Right lobe of liver (tissue), 6 donors: Measurements from ENCODE around the gene CPN2. TPM values are rescaled to one million over a fixed set of nuclear protein-coding genes. Genes with fewer than 3 reads are reported as not detected.

ENCODE experiments used
- ATAC-seq, 4 donors: fragments of 200-7000 bp; cut with Tn5 transposase; one replicate each; pipeline ENCODE4 v1.9.1; 2020; ENCODE audit warnings: mild to moderate bottlenecking in 4 of 4, moderate library complexity in 4 of 4
- DNase-seq, 3 donors: peaks; one replicate each; pipeline ENCODE4 v3.0.0-alpha.2; 2020
- H3K27ac ChIP-seq, 3 donors: fragments of 200-600 bp; one replicate each; pipeline ENCODE4 v1.8.0; 2022
- H3K27me3 ChIP-seq, 2 donors: fragments of 200-600 bp; one replicate each; pipeline ENCODE4 v1.8.0; 2022
- H3K36me3 ChIP-seq, 4 donors: fragments of 200-600 bp; sonication (generic) in 1 of 4; one replicate each; pipeline versions ENCODE4 v1.5.1 to v1.8.0; 2017 to 2022; ENCODE audit warnings: control low read depth in 1 of 4
- H3K4me1 ChIP-seq, 4 donors: fragments of 200-600 bp; sonication (generic) in 1 of 4; one replicate each; pipeline versions ENCODE4 v1.5.1 to v1.8.0; 2017 to 2022; ENCODE audit warnings: control low read depth in 1 of 4
- H3K4me3 ChIP-seq, 3 donors: fragments of 200-600 bp; one replicate each; pipeline ENCODE4 v1.8.0; 2022
- H3K9me3 ChIP-seq, 4 donors: fragments of 200-600 bp; sonication (generic) in 1 of 4; one replicate each; pipeline versions ENCODE4 v1.5.1 to v1.8.0; 2017 to 2022; ENCODE audit warnings: control low read depth in 1 of 4
- CTCF ChIP-seq, 4 donors: fragments of 200-600 bp in 3 of 4; fragments of 450-650 bp in 1 of 4; IDR thresholded peaks; one replicate each; pipeline versions ENCODE4 v1.5.1 to v1.8.0; 2016 to 2022; ENCODE audit warnings: antibody characterized with exemption in 4 of 4, mild to moderate bottlenecking in 2 of 4
- POLR2A ChIP-seq: fragments of 450-650 bp; IDR thresholded peaks from one replicate; pipeline ENCODE4 v1.6.1; 2017; ENCODE audit warnings: antibody characterized with exemption, mild to moderate bottlenecking
- WGBS: methylation state at CpG from one replicate; pipeline ENCODE4 v1.1.6; 2018; ENCODE audit warnings: low coverage, low lambda C conversion rate; ENCODE audit not compliant: insufficient coverage; ENCODE audit errors: missing lambda C conversion rate; 5-methylcytosine and 5-hydroxymethylcytosine counted together
- intact Hi-C, 2 donors: fragments of 100-400 bp; cut with DNase I; formaldehyde crosslinking; loops; one replicate each; pipeline versions ENCODE4 v1.11.2 to v1.14.1; 2022
- total RNA-seq, 6 experiments: library from RNA; depleted of rRNA in 2 of 6; stranded (reverse); fragments of >200 nt in 2 of 6; fragmentation: NEBNext Ultra II Directional in 3 of 6; extraction: Animal tissue kit (Norgen Biotek cat#: 25700) in 3 of 6; gene quantifications; one replicate each; pipeline versions ENCODE4 v1.1.0 to v1.2.4, GENCODE V29; 2016 to 2023
- donor health status: DM: no; HTN: yes; CAD: no.
- donor health status: DM: no; HTN: no; CAD: no.
- donor health status: DM: no; HTN: no; CAD: no.
- donor health status: DM: no; HTN: yes; CAD: no.
- donor health status: DM: no; HTN: yes; CAD: no.

The CPN2 gene
- total RNA-seq, 6 experiments from 2014 or later, result 173 to 307 (median 202) TPM

GRCh38 chr3:194326192-194326967 is 24.7 kb downstream of the CPN2 start:
- Histone ChIP-seq H3K9me3 (no peaks in the 10 kb centered on the region), H3K36me3 (no peaks in the 10 kb centered on the region), H3K27ac (no peak overlapping the region), H3K27me3 (no peaks in the 10 kb centered on the region), H3K4me3 (no peak overlapping the region), H3K4me1 (peaks cover 0 to 13% (median 6%) of the 10 kb centered on the region in 4 donors)
- DNase-seq, result no peak
- ATAC-seq, result no peak
- WGBS, result 63% methylated on average over 10 of the region's 15 CpGs
- TF ChIP-seq POLR2A, result no peak
- no peak for TF ChIP-seq CTCF (IDR thresholded peaks at IDR 0.05)
- intact Hi-C loops, result no loop called here

- TF ChIP-seq POLR2A (no peak), CTCF (IDR thresholded peaks at IDR 0.05) (no peak)
- H3K9me3 ChIP-seq, result no peaks in the 10 kb centered on the region
- no peak overlapping the region for H3K27ac ChIP-seq
- peak in 1 of 3 donors; percentile 43 for DNase-seq
- ATAC-seq, result no peak
- 92% methylated on average over 1 of the region's 15 CpGs for WGBS
- no peaks in the 10 kb centered on the region for H3K36me3 ChIP-seq
- H3K27me3 ChIP-seq, result no peaks in the 10 kb centered on the region
- H3K4me3 ChIP-seq, result no peak overlapping the region
- intact Hi-C loops, result no loop called here
- H3K4me1 ChIP-seq, result peaks cover 0 to 11% (median 5%) of the 10 kb centered on the region in 4 donors
Observed at GRCh38 chr3:194325424-194326153, 25.5 kb downstream of the CPN2 start.

GRCh38 chr3:194324823-194325327 is 26.3 kb downstream of the CPN2 start:
- DNase-seq (peak in 1 of 3 donors; percentile 0), ATAC-seq (no peak)
- 88% methylated on average over 3 of the region's 3 CpGs for WGBS
- Histone ChIP-seq H3K36me3 (no peaks in the 10 kb centered on the region), H3K4me3 (no peak overlapping the region), H3K27me3 (no peaks in the 10 kb centered on the region), H3K27ac (no peak overlapping the region), H3K9me3 (no peaks in the 10 kb centered on the region), H3K4me1 (peaks cover 0 to 13% (median 5%) of the 10 kb centered on the region in 4 donors)
- no peak for TF ChIP-seq POLR2A
- TF ChIP-seq CTCF (IDR thresholded peaks at IDR 0.05), result no peak
- intact Hi-C loops, result loop anchor here in 1 of 2 donors (5.0 kb wide), 1 partner anchor 553 kb away; no protein-coding TSS in a partner anchor

GRCh38 chr3:194323785-194324735 is 27.1 kb downstream of the CPN2 start:
- Histone ChIP-seq H3K27me3 (no peaks in the 10 kb centered on the region), H3K36me3 (no peaks in the 10 kb centered on the region), H3K9me3 (no peaks in the 10 kb centered on the region), H3K27ac (no peak overlapping the region), H3K4me3 (no peak overlapping the region), H3K4me1 (peaks cover 0 to 13% (median 5%) of the 10 kb centered on the region in 4 donors)
- intact Hi-C loops, result loop anchor here in 1 of 2 donors (5.0 kb wide), 1 partner anchor 552 kb away; no protein-coding TSS in a partner anchor
- ATAC-seq, result peak; percentile 8 to 24 (median 14)
- TF ChIP-seq CTCF (IDR thresholded peaks at IDR 0.05) (no peak), POLR2A (no peak)
- peak in 1 of 3 donors; percentile 52 for DNase-seq
- WGBS, result 64% methylated on average over 15 of the region's 39 CpGs
